Heart right ventricle (tissue), 16 donors: ENCODE measurements around the gene SH2D3C. TPM values are rescaled to one million over a fixed set of nuclear protein-coding genes. Genes with fewer than 3 reads are reported as not detected.

Source experiments
- ATAC-seq, 8 donors: fragments of 200-7000 bp; cut with Tn5 transposase; one replicate each; pipeline ENCODE4 v1.9.1; 2020; ENCODE audit warnings: mild to moderate bottlenecking in 8 of 8, moderate library complexity in 8 of 8, moderate number of reproducible peaks in 1 of 8
- DNase-seq, 2 donors: peaks; one replicate each; pipeline ENCODE4 v3.0.0-alpha.2; 2020
- H3K27ac ChIP-seq, 10 donors: fragments of 200-600 bp; sonication (generic) in 2 of 10; one replicate each; pipeline versions ENCODE4 v1.5.0 to v1.8.0; 2020 to 2022; ENCODE audit warnings: mild to moderate bottlenecking in 3 of 10
- H3K27me3 ChIP-seq, 7 donors: fragments of 200-600 bp; one replicate each; pipeline ENCODE4 v1.8.0; 2021 to 2022; ENCODE audit warnings: mild to moderate bottlenecking in 2 of 7
- H3K36me3 ChIP-seq, 9 donors: fragments of 200-600 bp; sonication (generic) in 1 of 9; one replicate each; pipeline versions ENCODE4 v1.5.0 to v1.8.0; 2020 to 2022; ENCODE audit warnings: mild to moderate bottlenecking in 2 of 9
- H3K4me1 ChIP-seq, 9 donors: fragments of 200-600 bp; sonication (generic) in 1 of 9; one replicate each; pipeline versions ENCODE4 v1.5.0 to v1.8.0; 2020 to 2022; ENCODE audit warnings: mild to moderate bottlenecking in 4 of 9
- H3K4me3 ChIP-seq, 10 donors: fragments of 200-600 bp; sonication (generic) in 2 of 10; one replicate each; pipeline versions ENCODE4 v1.5.0 to v1.8.0; 2020 to 2022; ENCODE audit warnings: mild to moderate bottlenecking in 7 of 10, moderate library complexity in 2 of 10
- H3K9me3 ChIP-seq, 11 donors: fragments of 200-600 bp in 10 of 11; sonication (generic) in 2 of 11; one replicate each; pipeline versions ENCODE4 v1.5.0 to v1.8.0; 2013 to 2022; ENCODE audit warnings: mild to moderate bottlenecking in 2 of 11, control low read depth in 1 of 11, moderate library complexity in 1 of 11
- CTCF ChIP-seq, 9 donors: fragments of 200-600 bp; sonication (generic) in 2 of 9; IDR thresholded peaks; one replicate each; pipeline versions ENCODE4 v1.5.0 to v1.8.0; 2021 to 2022; ENCODE audit warnings: antibody characterized with exemption in 9 of 9, mild to moderate bottlenecking in 5 of 9, moderate library complexity in 1 of 9
- WGBS, 2 donors: extraction: QIAGEN DNeasy Blood & Tissue Kit; methylation state at CpG; one replicate each; pipeline ENCODE4 v1.1.7; 2013; ENCODE audit warnings: inconsistent platforms in 1 of 2; 5-methylcytosine and 5-hydroxymethylcytosine counted together
- intact Hi-C, 10 donors: fragments of 100-400 bp; cut with DNase I; formaldehyde crosslinking; loops; one replicate each; pipeline versions ENCODE4 v1.11.1 to v1.14.2; 2022
- polyA plus RNA-seq, 2 donors: library from polyadenylated mRNA; stranded (reverse); fragments of 200-250 nt; gene quantifications; one replicate each; pipeline ENCODE4 v1.2.3, GENCODE V29; 2013
- total RNA-seq, 10 donors: library from RNA; stranded (reverse); fragmentation: NEBNext Ultra II Directional in 3 of 10; extraction: Animal tissue kit (Norgen Biotek cat#: 25700) in 3 of 10; gene quantifications; one replicate each; pipeline versions ENCODE4 v1.2.1 to v1.2.4, GENCODE V29; 2021 to 2023
- donor health status: Arrhythmogenic right ventricular cardiomyopathy.
- donor health status: ischemic (EF 13 %, LVEDD 7.1; RV severe dilation, severe dysfunction).
- donor health status: healthy with polysubstance abuse.
- donor health status: DM: no; HTN: yes; CAD: no.
- donor health status: DM: no; HTN: no; CAD: no.
- donor health status: ischemic (EF 25% LVEDD 6.9; RV normal size, moderate dysfunction).
- donor health status: ischemic (EF 25% LVEDD 5.7; RV mildly dilated, moderate dysfunction).
- donor health status: healthy.
- donor health status: DM: yes; HTN: yes; CAD: no.
- donor health status: Ischemic cardiomyopathy.
- donor health status: ischemic (EF 35%, LVEDD 5.7; RV mildly dilated, moderate dysfunction).
- donor health status: nonischemic (EF 11% LVEDD 7.7; RV severe dilation, severe dysfunction).
- donor health status: DM: yes; HTN: yes; CAD: no.
- donor health status: PGD.
- donor health status: ischemic (EF 29% LVEDD 5.4; RV normal size, mild dysfunction).
- donor health status: nonischemic (EF 23%, LVEDD 6.1; RV moderate dilation, normal function).

SH2D3C gene
- total and polyA plus RNA-seq, 12 donors = 10.9 to 36.7 (median 18.8) TPM

GRCh38 chr9:127822108-127822507 lies 43.6 kb upstream of the SH2D3C start:
- DNase-seq = no peak
- Histone ChIP-seq H3K4me1 (peaks cover 5 to 46% (median 15%) of the 10 kb centered on the region in 9 donors), H3K27me3 (no peaks in the 10 kb centered on the region), H3K9me3 (no peaks in the 10 kb centered on the region), H3K27ac (peak overlapping the region in 2 of 10 donors; percentile 8 to 48), H3K4me3 (no peak overlapping the region), H3K36me3 (peaks cover 0 to 100% (median 66%) of the 10 kb centered on the region in 9 donors)
- no peak for TF ChIP-seq CTCF (IDR thresholded peaks at IDR 0.05)
- 73 to 80% methylated on average over 4 of the region's 4 CpGs for WGBS, 2 donors
- intact Hi-C loops = no loop called here
- no peak for ATAC-seq

- ATAC-seq (no peak), DNase-seq (no peak)
- 89 to 90% methylated on average over 11 of the region's 11 CpGs for WGBS, 2 donors
- no peaks in the 10 kb centered on the region for H3K27me3 ChIP-seq
- intact Hi-C loops = no loop called here
- no peaks in the 10 kb centered on the region for H3K9me3 ChIP-seq
- peaks cover 0 to 100% (median 74%) of the 10 kb centered on the region in 9 donors for H3K36me3 ChIP-seq
- H3K4me3 ChIP-seq = no peak overlapping the region
- peaks cover 0 to 50% (median 3%) of the 10 kb centered on the region in 9 donors for H3K4me1 ChIP-seq
- H3K27ac ChIP-seq = peak overlapping the region in 5 of 10 donors; percentile 8 to 72 (median 26)
- TF ChIP-seq CTCF (IDR thresholded peaks at IDR 0.05) = no peak
Measured at GRCh38 chr9:127818574-127818973, 40.1 kb upstream of the SH2D3C start.

- H3K36me3 ChIP-seq = peaks cover 0 to 100% (median 80%) of the 10 kb centered on the region in 9 donors
- no peaks in the 10 kb centered on the region for H3K9me3 ChIP-seq
- DNase-seq (no peak), ATAC-seq (peak in 2 of 8 donors; percentile 3)
- no peaks in the 10 kb centered on the region for H3K27me3 ChIP-seq
- no peak overlapping the region for H3K4me3 ChIP-seq
- 81 to 83% methylated on average over 17 of the region's 17 CpGs for WGBS, 2 donors
- intact Hi-C loops = no loop called here
- peak overlapping the region in 5 of 10 donors; percentile 8 to 72 (median 26) for H3K27ac ChIP-seq
- no peak for TF ChIP-seq CTCF (IDR thresholded peaks at IDR 0.05)
- H3K4me1 ChIP-seq = peaks cover 0 to 53% (median 3%) of the 10 kb centered on the region in 9 donors
Measured at GRCh38 chr9:127817881-127818434, 39.5 kb upstream of the SH2D3C start.

- no peaks in the 10 kb centered on the region for H3K27me3 ChIP-seq
- H3K27ac ChIP-seq = peak overlapping the region in 5 of 10 donors; percentile 22 to 72 (median 26)
- no peak for TF ChIP-seq CTCF (IDR thresholded peaks at IDR 0.05)
- WGBS, 2 donors = 84 to 88% methylated on average over 8 of the region's 8 CpGs
- peaks cover 0 to 53% (median 3%) of the 10 kb centered on the region in 9 donors for H3K4me1 ChIP-seq
- intact Hi-C loops = no loop called here
- H3K9me3 ChIP-seq = no peaks in the 10 kb centered on the region
- ATAC-seq = peak in 2 of 8 donors; percentile 1 to 6
- peaks cover 0 to 100% (median 84%) of the 10 kb centered on the region in 9 donors for H3K36me3 ChIP-seq
- no peak overlapping the region for H3K4me3 ChIP-seq
- no peak for DNase-seq
Measured at GRCh38 chr9:127816728-127817127, 38.3 kb upstream of the SH2D3C start.
